MCF 10A (cell line): ENCODE data around the gene GALNS. TPM values are rescaled to one million over a fixed set of nuclear protein-coding genes. Genes with fewer than 3 reads are reported as not detected.

ENCODE experiments used
- BruUV-seq: library from RNA; stranded (reverse); fragments of 400-500 nt; replicated peaks from 2 replicates; lab custom pipeline; 2021; lab: Mats Ljungman, UMichigan
- CTCF ChIA-PET: fragments of 300-600 bp; sonication (Branson Sonifier 250); formaldehyde crosslinking; extraction: SDS; loops from one replicate; lab custom pipeline; 2021; ENCODE audit warnings: antibody characterized with exemption, inconsistent platforms; lab: Yijun Ruan, JAX
- POLR2A ChIA-PET: fragments of 300-600, 350-650 bp; sonication (Branson Sonifier 250); formaldehyde crosslinking; extraction: SDS; loops from one replicate; lab custom pipeline; 2020; ENCODE audit warnings: antibody characterized with exemption, inconsistent platforms; lab: Yijun Ruan, JAX
- DNase-seq: peaks from one replicate; pipeline ENCODE4 v3.0.0-alpha.2; 2018; ENCODE audit not compliant: unreplicated experiment
- H3K27ac Mint-ChIP-seq: one replicate; pipeline ENCODE4 v1.8.0; 2022; ENCODE audit warnings: mild to moderate bottlenecking, low read depth, mixed read lengths; ENCODE audit not compliant: unreplicated experiment
- H3K27me3 Mint-ChIP-seq: one replicate; pipeline ENCODE4 v1.8.0; 2022; ENCODE audit warnings: mixed read lengths; ENCODE audit not compliant: insufficient read depth, unreplicated experiment
- H3K36me3 Mint-ChIP-seq: one replicate; pipeline ENCODE4 v1.8.0; 2022; ENCODE audit warnings: mild to moderate bottlenecking, moderate library complexity, mixed read lengths; ENCODE audit not compliant: insufficient read depth, unreplicated experiment
- H3K4me1 Mint-ChIP-seq: one replicate; pipeline ENCODE4 v1.8.0; 2022; ENCODE audit warnings: mixed read lengths; ENCODE audit not compliant: insufficient read depth, unreplicated experiment
- H3K4me3 Mint-ChIP-seq: one replicate; pipeline ENCODE4 v1.8.0; 2022; ENCODE audit warnings: mild to moderate bottlenecking, moderate library complexity, mixed read lengths; ENCODE audit not compliant: unreplicated experiment
- H3K9me3 Mint-ChIP-seq: one replicate; pipeline ENCODE4 v1.8.0; 2022; ENCODE audit warnings: mixed read lengths; ENCODE audit not compliant: unreplicated experiment
- CTCF ChIP-seq: fragments of 200-600 bp; IDR thresholded peaks from one replicate; pipeline ENCODE4 v1.8.0; 2022; ENCODE audit warnings: antibody characterized with exemption, mild to moderate bottlenecking; ENCODE audit not compliant: unreplicated experiment
- intact Hi-C: fragments of 100-400 bp; cut with micrococcal nuclease; formaldehyde crosslinking; loops from 2 replicates; pipeline ENCODE4 v1.14.1; 2022
- total RNA-seq: library from RNA; stranded (reverse); gene quantifications from 2 replicates; pipeline ENCODE4 v1.2.3, GENCODE V29; 2022

Gene GALNS
- total RNA-seq, 1 experiment from 2014 or later, result 26.0 TPM

- Mint-ChIP-seq H3K36me3 (peaks cover 58% of the 10 kb centered on the region), H3K9me3 (no peaks in the 10 kb centered on the region), H3K27ac (no peak overlapping the region), H3K4me3 (no peak overlapping the region), H3K4me1 (peaks cover 5% of the 10 kb centered on the region), H3K27me3 (no peaks in the 10 kb centered on the region)
- intact Hi-C loops, result no loop called here
- ChIA-PET POLR2A (interaction anchor here (0.8 to 1.2 kb wide), 2 partner anchors 23 to 70 kb away, joined by 3 to 5 read pairs; no protein-coding TSS in a partner anchor), CTCF (interaction anchor here (1.0 kb wide), 1 partner anchor 64 kb away, joined by 3 read pairs; no protein-coding TSS in a partner anchor)
- no peak for TF ChIP-seq CTCF
- no TSS peak for BruUV-seq
- no peak for DNase-seq
Observed at GRCh38 chr16:88807142-88807625, 49.6 kb downstream of the GALNS start.

GRCh38 chr16:88806491-88807111 is 50.1 kb downstream of the GALNS start:
- Mint-ChIP-seq H3K27ac (no peak overlapping the region), H3K4me1 (no peaks in the 10 kb centered on the region), H3K36me3 (peaks cover 52% of the 10 kb centered on the region), H3K4me3 (no peak overlapping the region), H3K27me3 (no peaks in the 10 kb centered on the region), H3K9me3 (no peaks in the 10 kb centered on the region)
- CTCF ChIA-PET, result interaction anchor here (1.0 kb wide), 1 partner anchor 63 kb away, joined by 3 read pairs; no protein-coding TSS in a partner anchor
- intact Hi-C loops, result no loop called here
- TF ChIP-seq CTCF, result no peak
- POLR2A ChIA-PET, result interaction anchor here (0.8 to 1.2 kb wide), 2 partner anchors 22 to 69 kb away, joined by 3 to 5 read pairs; no protein-coding TSS in a partner anchor
- BruUV-seq, result no TSS peak
- DNase-seq, result no peak

- Mint-ChIP-seq H3K9me3 (no peaks in the 10 kb centered on the region), H3K36me3 (peaks cover 47% of the 10 kb centered on the region), H3K27ac (no peak overlapping the region), H3K4me1 (no peaks in the 10 kb centered on the region), H3K4me3 (no peak overlapping the region), H3K27me3 (no peaks in the 10 kb centered on the region)
- BruUV-seq, result no TSS peak
- intact Hi-C loops, result no loop called here
- TF ChIP-seq CTCF, result no peak
- POLR2A ChIA-PET, result interaction anchor here (0.7 to 1.2 kb wide), 2 partner anchors 22 to 52 kb away, joined by 4 to 5 read pairs; no protein-coding TSS in a partner anchor
- CTCF ChIA-PET, result interaction anchor here (0.6 kb wide), 1 partner anchor 261 kb away, joined by 3 read pairs; no protein-coding TSS in a partner anchor
- no peak for DNase-seq
Observed at GRCh38 chr16:88805887-88806393, 50.8 kb downstream of the GALNS start.

- H3K36me3 Mint-ChIP-seq, result peaks cover 43% of the 10 kb centered on the region
- no peaks in the 10 kb centered on the region for H3K27me3 Mint-ChIP-seq
- DNase-seq, result no peak
- CTCF ChIA-PET, result no interaction called here
- BruUV-seq, result no TSS peak
- no peak overlapping the region for H3K4me3 Mint-ChIP-seq
- no peak overlapping the region for H3K27ac Mint-ChIP-seq
- no peaks in the 10 kb centered on the region for H3K4me1 Mint-ChIP-seq
- POLR2A ChIA-PET, result interaction anchor here (0.7 to 3.3 kb wide), 2 partner anchors 7 to 52 kb away, joined by 4 to 16 read pairs; partner anchors contain the start of gene APRT
- TF ChIP-seq CTCF, result no peak
- no peaks in the 10 kb centered on the region for H3K9me3 Mint-ChIP-seq
- intact Hi-C loops, result no loop called here
Observed at GRCh38 chr16:88805340-88805715, 51.4 kb downstream of the GALNS start.
